Ishikawa (cell line): ENCODE results near the gene IL6R.

Source experiments
- CEBPB ChIP-seq: IDR thresholded peaks from 2 replicates; pipeline ENCODE4 v1.6.1; 2012
- EGR1 ChIP-seq: IDR thresholded peaks from 2 replicates; pipeline ENCODE4 v1.6.1; 2012

DNA sequence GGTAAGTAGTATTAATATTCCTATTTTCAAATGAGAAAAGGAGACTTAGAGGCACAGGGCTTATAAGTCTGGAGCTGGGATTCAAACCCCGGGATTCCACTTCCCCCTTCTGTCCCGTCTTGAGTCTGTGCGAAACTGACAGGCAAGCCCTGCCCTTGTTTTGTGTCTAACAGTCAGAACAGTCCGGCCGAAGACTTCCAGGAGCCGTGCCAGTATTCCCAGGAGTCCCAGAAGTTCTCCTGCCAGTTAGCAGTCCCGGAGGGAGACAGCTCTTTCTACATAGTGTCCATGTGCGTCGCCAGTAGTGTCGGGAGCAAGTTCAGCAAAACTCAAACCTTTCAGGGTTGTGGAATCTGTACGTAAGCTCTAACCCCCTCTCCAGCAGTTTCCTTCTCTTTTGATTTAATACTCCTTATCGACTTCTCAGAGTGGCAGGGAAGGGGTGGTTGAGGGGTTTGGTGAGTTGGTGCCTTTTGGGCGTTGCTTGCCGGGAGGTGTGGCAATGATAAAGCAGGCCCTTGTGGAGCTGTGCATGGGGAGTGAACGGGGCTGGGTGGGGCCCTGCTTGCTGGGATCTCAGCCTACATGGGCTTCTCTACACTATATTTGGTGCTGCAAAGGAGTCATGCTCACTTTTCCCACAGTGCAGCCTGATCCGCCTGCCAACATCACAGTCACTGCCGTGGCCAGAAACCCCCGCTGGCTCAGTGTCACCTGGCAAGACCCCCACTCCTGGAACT lies 29.4 kb downstream of the IL6R start:
- TF ChIP-seq EGR1 (no peak), CEBPB (no peak)
